Mesendoderm (in vitro differentiated cells): ENCODE results near the gene SPATA2. TPM values are rescaled to one million over a fixed set of nuclear protein-coding genes. Genes with fewer than 3 reads are reported as not detected.
"Not testable (repeated sequence)": the region's sequence is repeated elsewhere in the genome, so short reads cannot be mapped to it uniquely, and the experiment has no call there.

Experiments
- DNase-seq: peaks from one replicate; pipeline ENCODE4 v3.0.0; 2013
- H2AK5ac ChIP-seq: 2 replicates; pipeline ENCODE4 v1.6.1; 2013; ENCODE audit warnings: low read length, inconsistent platforms
- H2BK120ac ChIP-seq: 2 replicates; pipeline ENCODE4 v1.6.1; 2013; ENCODE audit warnings: low read depth, mild to moderate bottlenecking, low read length, moderate library complexity, mixed read lengths
- H2BK15ac ChIP-seq: replicated peaks from 2 replicates; pipeline ENCODE4 v1.6.1; 2013; ENCODE audit warnings: low read depth, mild to moderate bottlenecking, moderate library complexity
- H2BK5ac ChIP-seq: 2 replicates; pipeline ENCODE4 v1.6.1; 2013; ENCODE audit warnings: low read length, inconsistent platforms
- H3K18ac ChIP-seq: 2 replicates; pipeline ENCODE4 v1.6.1; 2013; ENCODE audit warnings: mild to moderate bottlenecking, low read length, mixed read lengths
- H3K23ac ChIP-seq: one replicate; pipeline ENCODE4 v1.6.1; 2013; ENCODE audit warnings: low read length
- H3K27ac ChIP-seq: 2 replicates; pipeline ENCODE4 v1.5.1; 2013; ENCODE audit warnings: low read depth, mild to moderate bottlenecking, inconsistent platforms, low read length, moderate library complexity
- H3K27me3 ChIP-seq: 2 replicates; pipeline ENCODE4 v1.6.1; 2013; ENCODE audit warnings: low read length, control low read depth, mild to moderate bottlenecking, inconsistent platforms; ENCODE audit not compliant: insufficient read depth, poor library complexity
- H3K36me3 ChIP-seq: 2 replicates; pipeline ENCODE4 v1.6.1; 2013; ENCODE audit warnings: low read length, inconsistent platforms; ENCODE audit not compliant: control insufficient read depth, insufficient read depth
- H3K4ac ChIP-seq: one replicate; pipeline ENCODE4 v1.6.1; 2013; ENCODE audit warnings: low read depth, mild to moderate bottlenecking, low read length, moderate library complexity
- H3K4me1 ChIP-seq: 2 replicates; pipeline ENCODE4 v1.6.1; 2013; ENCODE audit warnings: low read depth, low read length, inconsistent platforms; ENCODE audit not compliant: control insufficient read depth
- H3K4me2 ChIP-seq: 2 replicates; pipeline ENCODE4 v1.6.1; 2013; ENCODE audit warnings: low read length
- H3K4me3 ChIP-seq: 2 replicates; pipeline ENCODE4 v1.5.1; 2013; ENCODE audit warnings: mild to moderate bottlenecking, low read length
- H3K56ac ChIP-seq: one replicate; pipeline ENCODE4 v1.6.1; 2013; ENCODE audit warnings: low read length
- H3K79me1 ChIP-seq: 2 replicates; pipeline ENCODE4 v1.6.1; 2013; ENCODE audit warnings: low read length, inconsistent platforms
- H3K79me2 ChIP-seq: 2 replicates; pipeline ENCODE4 v1.6.1; 2013; ENCODE audit warnings: mild to moderate bottlenecking, low read length; ENCODE audit not compliant: control insufficient read depth, insufficient read depth
- H3K9ac ChIP-seq: 2 replicates; pipeline ENCODE4 v1.6.1; 2013; ENCODE audit warnings: low read length, inconsistent platforms
- H4K5ac ChIP-seq: one replicate; pipeline ENCODE4 v1.6.1; 2013; ENCODE audit warnings: low read length
- H4K8ac ChIP-seq: one replicate; pipeline ENCODE4 v1.6.1; 2013; ENCODE audit warnings: low read depth, mild to moderate bottlenecking, control low read depth, low read length, moderate library complexity
- WGBS: extraction: QIAGEN DNeasy Blood & Tissue Kit; methylation state at CpG from one replicate; pipeline ENCODE4 v1.1.7; 2013; ENCODE audit warnings: low lambda C conversion rate, missing lambda C conversion rate; ENCODE audit not compliant: insufficient coverage; ENCODE audit errors: extremely low coverage; 5-methylcytosine and 5-hydroxymethylcytosine counted together
- polyA plus RNA-seq, 2 experiments: library from polyadenylated mRNA; stranded (reverse); fragments of 200-250 nt; gene quantifications; one replicate each; pipeline ENCODE4 v1.2.3, GENCODE V29; 2013

SPATA2 gene
- 10.0 TPM for polyA plus RNA-seq (2013, experiment 1 of 2)
- polyA plus RNA-seq (2013, experiment 2 of 2): 9.6 TPM

GRCh38 chr20:49915380-49916145, at the start of gene SPATA2:
TSS of gene SPATA2 (minus strand) at chr20:49915529. CDS start at chr20:49908490, 7,039 bp downstream.
- DNase-seq: peak; percentile 98
- Histone ChIP-seq H3K4ac (peak within 1 kb of the TSS; percentile 89), H3K4me1 (no peaks in the 10 kb centered on the region), H3K79me1 (peaks cover 22% of the 10 kb centered on the region), H3K23ac (no peak within 1 kb of the TSS), H2BK120ac (peak within 1 kb of the TSS; percentile 74), H3K4me3 (peak within 1 kb of the TSS; percentile 82), H2BK5ac (peak within 1 kb of the TSS; percentile 99), H3K4me2 (peak within 1 kb of the TSS; percentile 97), H3K27me3 (no peaks in the 10 kb centered on the region), H3K56ac (peak within 1 kb of the TSS; percentile 95), H2AK5ac (no peak within 1 kb of the TSS), H3K79me2 (peaks cover 29% of the 10 kb centered on the region), H4K8ac (no peak within 1 kb of the TSS), H3K9ac (peak within 1 kb of the TSS; percentile 86), H4K5ac (peak within 1 kb of the TSS; percentile 85), H3K36me3 (no peaks in the 10 kb centered on the region), H2BK15ac (no peak within 1 kb of the TSS), H3K18ac (peak within 1 kb of the TSS; percentile 44), H3K27ac (peak within 1 kb of the TSS; percentile 41)
- no CpG with 5 or more reads among the region's 69 CpGs for WGBS

GRCh38 chr20:49961413-49961812, 46.1 kb upstream of the SPATA2 start:
- no peak overlapping the region for H3K56ac ChIP-seq
- no peak overlapping the region for H3K9ac ChIP-seq
- no CpG with 5 or more reads among the region's 4 CpGs for WGBS

GRCh38 chr20:49957089-49957938, 42.0 kb upstream of the SPATA2 start:
- H3K79me1 ChIP-seq, H3K9ac ChIP-seq, H3K23ac ChIP-seq, H2AK5ac ChIP-seq, H2BK15ac ChIP-seq, H4K5ac ChIP-seq, H3K27ac ChIP-seq, H3K4ac ChIP-seq, H4K8ac ChIP-seq, H3K56ac ChIP-seq, H3K4me3 ChIP-seq, H2BK5ac ChIP-seq, H3K18ac ChIP-seq, H3K36me3 ChIP-seq, H3K79me2 ChIP-seq, DNase-seq, H3K27me3 ChIP-seq, H3K4me2 ChIP-seq, H2BK120ac ChIP-seq, H3K4me1 ChIP-seq: not testable (repeated sequence)
- no CpG with 5 or more reads among the region's 12 CpGs for WGBS

More at GRCh38 chr20:49961413-49961812, 46.1 kb upstream of the SPATA2 start:
- Histone ChIP-seq H3K79me1 (no peaks in the 10 kb centered on the region), H3K79me2 (no peaks in the 10 kb centered on the region), H3K18ac (no peak overlapping the region), H3K27ac (no peak overlapping the region), H2BK15ac (no peak overlapping the region), H2BK5ac (no peak overlapping the region), H2AK5ac (no peak overlapping the region), H4K8ac (no peak overlapping the region), H3K23ac (no peak overlapping the region), H3K4ac (no peak overlapping the region), H3K4me3 (no peak overlapping the region), H2BK120ac (no peak overlapping the region), H3K4me1 (no peaks in the 10 kb centered on the region), H3K27me3 (no peaks in the 10 kb centered on the region), H3K4me2 (no peak overlapping the region), H3K36me3 (no peaks in the 10 kb centered on the region), H4K5ac (no peak overlapping the region)
- no peak for DNase-seq

GRCh38 chr20:49956689-49957088, 41.4 kb upstream of the SPATA2 start:
- no peak overlapping the region for H2BK5ac ChIP-seq
- H3K27me3 ChIP-seq: no peaks in the 10 kb centered on the region
- no peak overlapping the region for H4K8ac ChIP-seq
- no peaks in the 10 kb centered on the region for H3K4me1 ChIP-seq
- H3K79me1 ChIP-seq: no peaks in the 10 kb centered on the region
- no peak overlapping the region for H3K4me3 ChIP-seq
- no peak overlapping the region for H2BK15ac ChIP-seq
- no peak overlapping the region for H3K4me2 ChIP-seq
- DNase-seq: no peak
- no peak overlapping the region for H3K18ac ChIP-seq
- H3K9ac ChIP-seq: no peak overlapping the region
- H3K23ac ChIP-seq: no peak overlapping the region
- H3K36me3 ChIP-seq: peaks cover 6% of the 10 kb centered on the region
- no peak overlapping the region for H2AK5ac ChIP-seq
- WGBS: no CpG with 5 or more reads among the region's 18 CpGs
- H3K4ac ChIP-seq: no peak overlapping the region
- no peak overlapping the region for H4K5ac ChIP-seq
- no peak overlapping the region for H3K27ac ChIP-seq
- H3K56ac ChIP-seq: no peak overlapping the region
- H3K79me2 ChIP-seq: no peaks in the 10 kb centered on the region
- no peak overlapping the region for H2BK120ac ChIP-seq

GRCh38 chr20:49955830-49956396, 40.6 kb upstream of the SPATA2 start:
- not testable (repeated sequence) for H2BK120ac ChIP-seq, H3K9ac ChIP-seq, H3K23ac ChIP-seq, H3K79me2 ChIP-seq, H3K79me1 ChIP-seq, H2BK5ac ChIP-seq, H3K18ac ChIP-seq, H4K8ac ChIP-seq, H3K27ac ChIP-seq, DNase-seq, H3K4me1 ChIP-seq, H3K4me2 ChIP-seq, H2AK5ac ChIP-seq, H4K5ac ChIP-seq, H3K56ac ChIP-seq, H3K4me3 ChIP-seq, H2BK15ac ChIP-seq, H3K27me3 ChIP-seq, H3K36me3 ChIP-seq, H3K4ac ChIP-seq
- WGBS: no CpG with 5 or more reads among the region's 12 CpGs
